GM12865 (cell line): ENCODE data around the gene CEACAM20.
"Not testable (repeated sequence)": the region's sequence is repeated elsewhere in the genome, so short reads cannot be mapped to it uniquely, and the experiment has no call there.

Experiments
- DNase-seq: peaks from one replicate; pipeline ENCODE4 v3.0.0; 2010; ENCODE audit warnings: low read depth
- H3K4me3 ChIP-seq: 2 replicates; pipeline ENCODE4 v1.5.1; 2011; ENCODE audit warnings: mild to moderate bottlenecking, low read depth, low read length, control low read depth
- CTCF ChIP-seq: IDR thresholded peaks from 2 replicates; pipeline ENCODE4 v1.5.1; 2011; ENCODE audit warnings: low read length, control low read depth, low read depth, inconsistent platforms; ENCODE audit not compliant: insufficient read depth; ENCODE audit errors: missing control alignments

Gene CEACAM20

DNA sequence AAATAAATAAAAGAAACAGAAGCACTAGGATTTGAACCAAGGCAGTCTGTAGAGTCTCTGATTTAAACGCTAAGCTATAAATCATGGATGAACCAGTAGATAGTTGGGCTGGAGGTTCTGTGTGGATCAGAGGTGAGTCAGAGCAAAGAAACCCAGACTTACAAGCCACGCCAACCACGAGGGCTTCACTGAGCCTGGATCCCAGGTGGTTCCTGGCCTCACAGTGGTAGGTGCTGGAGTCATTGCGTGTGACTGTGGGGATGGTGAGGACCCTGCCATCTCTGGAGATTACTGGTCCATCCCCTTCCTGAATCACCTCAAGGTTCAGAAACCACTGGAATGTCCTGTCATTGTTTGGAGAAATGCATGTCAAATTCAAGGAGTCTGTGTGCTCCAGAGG lies 19.3 kb upstream of the CEACAM20 start:
- no peak overlapping the region for H3K4me3 ChIP-seq
- no peak for DNase-seq
- no peak for TF ChIP-seq CTCF

DNA sequence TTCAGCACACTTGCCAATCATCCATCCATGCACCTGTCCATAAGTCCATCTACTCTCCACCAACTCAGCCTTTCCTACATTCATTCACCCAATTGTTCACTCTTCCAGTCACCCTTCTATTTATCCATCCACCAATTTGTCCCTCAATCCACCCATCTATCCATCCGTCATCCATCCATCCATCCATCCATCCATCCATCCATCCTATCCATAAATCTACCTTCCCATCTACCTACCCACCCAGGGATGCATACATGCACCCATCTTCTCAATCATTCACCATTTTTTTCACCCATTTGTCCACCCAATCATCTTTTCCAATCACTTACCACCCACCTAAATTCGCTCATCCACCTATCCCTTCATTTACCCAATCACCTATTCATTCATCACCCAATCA lies 14.6 kb upstream of the CEACAM20 start:
- DNase-seq = no peak
- TF ChIP-seq CTCF = no peak
- H3K4me3 ChIP-seq = no peak overlapping the region

- no peak overlapping the region for H3K4me3 ChIP-seq
- no peak for DNase-seq
- no peak for TF ChIP-seq CTCF
Observed at GRCh38 chr19:44542671-44543070, 13.2 kb upstream of the CEACAM20 start.

DNA sequence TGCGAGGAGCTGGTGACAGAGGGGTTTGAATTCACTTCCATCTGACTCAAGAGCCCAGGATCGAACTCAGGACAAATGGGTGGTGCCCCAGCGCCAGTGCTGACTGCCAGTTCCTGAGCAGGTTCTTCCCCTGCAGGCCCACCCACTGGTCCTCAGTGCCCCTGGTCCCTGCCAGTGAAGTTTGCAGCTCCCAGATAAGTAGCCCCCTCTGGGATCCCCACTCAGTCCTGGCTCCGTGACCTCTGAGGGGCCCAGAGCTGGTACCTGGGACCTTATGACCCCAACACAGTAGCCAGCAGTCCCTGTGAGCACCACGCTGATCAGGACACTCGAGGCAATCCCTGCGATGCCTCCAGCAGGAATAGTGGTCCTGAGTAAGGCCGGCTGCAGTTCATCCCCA lies 11.3 kb upstream of the CEACAM20 start:
- no peak for TF ChIP-seq CTCF
- no peak for DNase-seq
- H3K4me3 ChIP-seq = no peak overlapping the region

- no peak for TF ChIP-seq CTCF
- no peak overlapping the region for H3K4me3 ChIP-seq
- DNase-seq = no peak
Observed at GRCh38 chr19:44539991-44540390, 10.5 kb upstream of the CEACAM20 start.

- no peak overlapping the region for H3K4me3 ChIP-seq
- no peak for DNase-seq
- TF ChIP-seq CTCF = no peak
Observed at GRCh38 chr19:44539236-44539826, 9.9 kb upstream of the CEACAM20 start.

GRCh38 chr19:44535361-44535760 lies 5.9 kb upstream of the CEACAM20 start:
- not testable (repeated sequence) for DNase-seq, H3K4me3 ChIP-seq
